Neural progenitor cell (in vitro differentiated cells): Measurements from ENCODE around the gene LASP1. TPM values are rescaled to one million over a fixed set of nuclear protein-coding genes. Genes with fewer than 3 reads are reported as not detected.
A peak's percentile ranks its signal among the peaks of the same experiment; 100 is the strongest.

ENCODE experiments used
- DNase-seq: peaks from one replicate; pipeline ENCODE4 v3.0.0-alpha.2; 2016; ENCODE audit warnings: low spot score
- H2AFZ ChIP-seq: fragments of 200-600 bp; sonication (generic); replicated peaks from 2 replicates; pipeline ENCODE4 v1.6.1; 2016; ENCODE audit warnings: antibody characterized with exemption
- H3F3A ChIP-seq: fragments of 200-600 bp; sonication (generic); 2 replicates; pipeline ENCODE4 v1.6.1; 2016; ENCODE audit warnings: antibody characterized with exemption, low read depth
- H3K27ac ChIP-seq: fragments of 200-600 bp; sonication (generic); 2 replicates; pipeline ENCODE4 v1.5.1; 2016; ENCODE audit warnings: mild to moderate bottlenecking
- H3K27me3 ChIP-seq: fragments of 200-600 bp; sonication (generic); 2 replicates; pipeline ENCODE4 v1.6.1; 2016; ENCODE audit warnings: mild to moderate bottlenecking, moderate library complexity
- H3K36me3 ChIP-seq: fragments of 200-600 bp; sonication (generic); 2 replicates; pipeline ENCODE4 v1.5.1; 2016
- H3K4me1 ChIP-seq: fragments of 200-600 bp; sonication (generic); 2 replicates; pipeline ENCODE4 v1.6.1; 2016; ENCODE audit warnings: mixed run types
- H3K4me2 ChIP-seq: fragments of 200-600 bp; sonication (generic); 2 replicates; pipeline ENCODE4 v1.6.1; 2016
- H3K4me3 ChIP-seq: fragments of 200-600 bp; sonication (generic); 2 replicates; pipeline ENCODE4 v1.5.1; 2016
- H3K79me2 ChIP-seq: fragments of 200-600 bp; sonication (generic); 2 replicates; pipeline ENCODE4 v1.6.1; 2016; ENCODE audit warnings: low read depth
- H3K9ac ChIP-seq: fragments of 200-600 bp; sonication (generic); 2 replicates; pipeline ENCODE4 v1.6.1; 2016
- H3K9me3 ChIP-seq: fragments of 200-600 bp; sonication (generic); 2 replicates; pipeline ENCODE4 v1.5.1; 2016; ENCODE audit warnings: low read depth
- H4K20me1 ChIP-seq: fragments of 200-600 bp; sonication (generic); 2 replicates; pipeline ENCODE4 v1.6.1; 2016; ENCODE audit warnings: low read depth
- H3K27ac Mint-ChIP-seq: 3 replicates; pipeline ENCODE4 v1.8.0; 2021; ENCODE audit warnings: mixed read lengths
- H3K27me3 Mint-ChIP-seq: 2 replicates; pipeline ENCODE4 v1.8.0; 2022; ENCODE audit warnings: low read depth, mild to moderate bottlenecking, inconsistent platforms, moderate library complexity, mixed read lengths; ENCODE audit not compliant: insufficient read depth
- H3K36me3 Mint-ChIP-seq: 3 replicates; pipeline ENCODE4 v1.8.0; 2021; ENCODE audit warnings: mixed read lengths
- H3K4me1 Mint-ChIP-seq: 3 replicates; pipeline ENCODE4 v1.8.0; 2021; ENCODE audit warnings: mixed read lengths
- H3K4me3 Mint-ChIP-seq: 3 replicates; pipeline ENCODE4 v1.8.0; 2021; ENCODE audit warnings: mild to moderate bottlenecking, moderate library complexity, mixed read lengths
- H3K9me3 Mint-ChIP-seq: 3 replicates; pipeline ENCODE4 v1.8.0; 2020; ENCODE audit warnings: mixed read lengths
- EZH2 ChIP-seq: fragments of 200-600 bp; sonication (generic); IDR thresholded peaks from 2 replicates; pipeline ENCODE4 v1.6.1; 2017; ENCODE audit warnings: antibody characterized with exemption, mild to moderate bottlenecking, moderate library complexity
- EZH2phosphoT487 ChIP-seq: fragments of 200-600 bp; sonication (generic); IDR thresholded peaks from 2 replicates; pipeline ENCODE4 v1.6.1; 2017; ENCODE audit warnings: antibody characterized with exemption
- total RNA-seq: library from RNA; depleted of rRNA; stranded (reverse); fragments of >200 nt; gene quantifications from 2 replicates; pipeline ENCODE4 v1.2.3, GENCODE V29; 2015; ENCODE audit warnings: low replicate concordance
- TF ChIP-seq, protein P1 (sequence below): fragments of 200-600 bp; sonication (generic); IDR thresholded peaks from 2 replicates; pipeline ENCODE4 v1.5.1; 2017; ENCODE audit warnings: antibody characterized with exemption, mild to moderate bottlenecking

LASP1 gene
- total RNA-seq, 1 donor from 2014 or later: 45.2 TPM

DNA sequence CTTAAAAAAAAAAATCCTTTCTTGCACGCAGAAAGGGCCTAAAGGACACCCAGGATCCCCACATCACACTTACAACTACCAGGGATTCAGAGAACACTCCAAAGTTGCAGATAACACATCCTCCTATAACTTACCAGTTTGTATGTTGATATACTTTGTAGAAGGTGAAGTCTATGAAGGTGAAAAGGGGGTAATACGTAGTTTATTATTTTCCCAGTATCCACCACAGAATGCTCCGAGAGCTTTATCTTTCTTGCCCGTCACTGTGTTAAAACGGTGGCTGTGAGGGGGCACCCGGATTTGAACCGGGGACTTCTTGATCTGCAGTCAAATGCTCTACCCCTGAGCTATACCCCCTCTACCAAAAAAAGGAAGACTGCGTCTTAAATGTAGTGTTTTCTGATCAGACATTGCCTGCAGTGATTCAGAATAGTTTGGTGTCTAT is 8.4 kb upstream of the LASP1 start:
- Mint-ChIP-seq H3K36me3 (no peaks in the 10 kb centered on the region), H3K27me3 (peaks cover 17% of the 10 kb centered on the region), H3K9me3 (peaks cover 3% of the 10 kb centered on the region), H3K27ac (peak overlapping the region; percentile 93), H3K4me3 (peak overlapping the region; percentile 69), H3K4me1 (peaks cover 3% of the 10 kb centered on the region)
- H3K27me3 ChIP-seq: no peaks in the 10 kb centered on the region
- no peak overlapping the region for H3K4me3 ChIP-seq
- no peak overlapping the region for H3K27ac ChIP-seq
- no peaks in the 10 kb centered on the region for H3K36me3 ChIP-seq
- H3K9ac ChIP-seq: no peak overlapping the region
- no peaks in the 10 kb centered on the region for H3K79me2 ChIP-seq
- peaks cover 2% of the 10 kb centered on the region for H3F3A ChIP-seq
- H2AFZ ChIP-seq: no peak overlapping the region
- no peaks in the 10 kb centered on the region for H3K9me3 ChIP-seq
- no peak overlapping the region for H3K4me2 ChIP-seq
- TF ChIP-seq EZH2 (no peak), EZH2phosphoT487 (no peak)
- TF ChIP-seq, protein P1, sequence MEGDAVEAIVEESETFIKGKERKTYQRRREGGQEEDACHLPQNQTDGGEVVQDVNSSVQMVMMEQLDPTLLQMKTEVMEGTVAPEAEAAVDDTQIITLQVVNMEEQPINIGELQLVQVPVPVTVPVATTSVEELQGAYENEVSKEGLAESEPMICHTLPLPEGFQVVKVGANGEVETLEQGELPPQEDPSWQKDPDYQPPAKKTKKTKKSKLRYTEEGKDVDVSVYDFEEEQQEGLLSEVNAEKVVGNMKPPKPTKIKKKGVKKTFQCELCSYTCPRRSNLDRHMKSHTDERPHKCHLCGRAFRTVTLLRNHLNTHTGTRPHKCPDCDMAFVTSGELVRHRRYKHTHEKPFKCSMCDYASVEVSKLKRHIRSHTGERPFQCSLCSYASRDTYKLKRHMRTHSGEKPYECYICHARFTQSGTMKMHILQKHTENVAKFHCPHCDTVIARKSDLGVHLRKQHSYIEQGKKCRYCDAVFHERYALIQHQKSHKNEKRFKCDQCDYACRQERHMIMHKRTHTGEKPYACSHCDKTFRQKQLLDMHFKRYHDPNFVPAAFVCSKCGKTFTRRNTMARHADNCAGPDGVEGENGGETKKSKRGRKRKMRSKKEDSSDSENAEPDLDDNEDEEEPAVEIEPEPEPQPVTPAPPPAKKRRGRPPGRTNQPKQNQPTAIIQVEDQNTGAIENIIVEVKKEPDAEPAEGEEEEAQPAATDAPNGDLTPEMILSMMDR: no peak
- no peak for DNase-seq
- H4K20me1 ChIP-seq: no peaks in the 10 kb centered on the region
- H3K4me1 ChIP-seq: no peaks in the 10 kb centered on the region

DNA sequence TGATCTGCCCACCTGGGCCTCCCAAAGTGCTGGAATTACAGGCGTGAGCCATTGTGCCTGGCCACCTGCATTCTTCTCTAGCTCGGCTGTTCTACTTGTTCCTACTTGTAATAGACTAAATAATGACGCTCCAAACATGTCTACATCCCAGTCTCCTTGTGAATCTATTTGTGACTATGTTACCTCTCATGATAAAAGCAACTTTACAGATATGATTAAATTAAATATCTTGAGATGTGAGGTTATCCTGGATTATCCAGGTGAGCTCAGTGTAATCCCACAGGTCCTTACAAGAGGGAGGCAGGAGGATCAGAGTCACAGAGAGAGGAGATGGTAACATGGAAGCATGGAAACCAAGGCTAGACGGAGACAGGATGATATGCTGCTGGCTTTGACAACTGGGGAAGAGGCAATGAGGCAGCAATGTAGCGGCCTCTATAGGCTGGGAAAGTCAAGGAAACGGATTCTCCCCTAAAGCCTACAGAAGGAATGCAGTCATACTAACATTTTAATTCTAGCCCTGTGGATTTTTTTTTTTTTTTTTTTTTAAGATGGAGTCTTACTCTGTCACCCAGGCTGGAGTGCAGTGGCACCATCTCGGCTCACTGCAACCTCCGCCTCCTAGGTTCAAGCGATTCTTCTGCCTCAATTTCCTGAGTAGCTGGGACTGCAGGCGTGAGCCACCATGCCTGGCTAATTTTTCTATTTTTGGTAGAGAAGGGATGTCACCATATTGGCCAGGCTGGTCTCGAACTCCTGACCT is 5.0 kb upstream of the LASP1 start:
- DNase-seq: peak; percentile 53
- Histone ChIP-seq H3K4me2 (no peak overlapping the region), H3K27ac (no peak overlapping the region), H3K4me1 (no peaks in the 10 kb centered on the region), H3K9me3 (no peaks in the 10 kb centered on the region), H3K36me3 (no peaks in the 10 kb centered on the region), H2AFZ (no peak overlapping the region), H3K27me3 (peaks cover 12% of the 10 kb centered on the region), H4K20me1 (no peaks in the 10 kb centered on the region), H3K79me2 (no peaks in the 10 kb centered on the region), H3K4me3 (no peak overlapping the region), H3K9ac (no peak overlapping the region), H3F3A (peaks cover 22% of the 10 kb centered on the region)
- TF ChIP-seq EZH2: no peak
- TF ChIP-seq EZH2phosphoT487: no peak
- TF ChIP-seq, protein P1: peak; percentile 47
- H3K27me3 Mint-ChIP-seq: peaks cover 34% of the 10 kb centered on the region
- peaks cover 22% of the 10 kb centered on the region for H3K4me1 Mint-ChIP-seq
- peaks cover 5% of the 10 kb centered on the region for H3K36me3 Mint-ChIP-seq
- peaks cover 13% of the 10 kb centered on the region for H3K9me3 Mint-ChIP-seq
- no peak overlapping the region for H3K27ac Mint-ChIP-seq
- H3K4me3 Mint-ChIP-seq: no peak overlapping the region

DNA sequence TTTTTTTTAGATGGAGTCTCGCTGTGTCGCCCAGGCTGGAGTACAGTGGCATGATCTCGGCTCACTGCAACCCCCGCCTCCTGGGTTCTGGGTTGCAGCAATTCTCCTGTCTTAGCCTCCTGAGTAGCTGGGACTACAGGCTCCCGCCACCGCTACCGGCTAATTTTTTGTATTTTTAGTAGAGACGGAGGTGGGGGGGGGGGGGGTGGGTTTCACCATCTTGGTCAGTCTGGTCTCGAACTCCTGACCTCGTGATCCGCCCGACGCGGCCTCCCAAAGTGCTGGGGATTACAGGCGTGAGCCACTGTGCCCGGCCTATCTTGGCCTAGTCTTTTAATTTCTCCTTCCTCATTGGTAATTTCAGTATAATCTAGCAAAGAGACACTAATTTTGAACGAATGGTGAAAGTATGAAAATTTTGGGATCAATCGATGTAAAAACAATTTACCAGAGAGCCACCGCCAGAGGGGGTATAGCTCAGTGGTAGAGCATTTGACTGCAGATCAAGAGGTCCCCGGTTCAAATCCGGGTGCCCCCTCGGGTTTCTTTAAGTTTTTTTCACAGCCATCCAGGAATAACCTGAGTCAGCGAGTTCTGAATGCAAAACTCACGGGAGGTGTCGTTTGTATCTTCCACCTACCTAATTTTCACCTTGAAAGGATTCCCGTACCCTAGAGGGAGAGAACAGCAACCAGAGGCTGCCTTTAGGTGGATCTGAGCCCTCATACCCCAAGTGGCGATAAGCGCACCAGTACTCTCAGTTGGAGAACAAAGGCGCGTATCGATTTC is 2.5 kb upstream of the LASP1 start:
- Histone ChIP-seq H3K9me3 (no peaks in the 10 kb centered on the region), H2AFZ (peak overlapping the region; percentile 92), H3F3A (peaks cover 24% of the 10 kb centered on the region), H3K9ac (no peak overlapping the region), H3K4me1 (peaks cover 9% of the 10 kb centered on the region), H3K27me3 (peaks cover 12% of the 10 kb centered on the region), H3K4me3 (peak overlapping the region; percentile 93), H3K79me2 (peaks cover 22% of the 10 kb centered on the region), H4K20me1 (peaks cover 14% of the 10 kb centered on the region), H3K4me2 (peak overlapping the region; percentile 87), H3K27ac (no peak overlapping the region), H3K36me3 (no peaks in the 10 kb centered on the region)
- Mint-ChIP-seq H3K4me3 (peak overlapping the region; percentile 97), H3K9me3 (peaks cover 10% of the 10 kb centered on the region), H3K4me1 (peaks cover 30% of the 10 kb centered on the region), H3K36me3 (peaks cover 5% of the 10 kb centered on the region), H3K27ac (peak overlapping the region; percentile 99), H3K27me3 (peaks cover 32% of the 10 kb centered on the region)
- DNase-seq: peak; percentile 83
- no peak for TF ChIP-seq EZH2
- TF ChIP-seq, protein P1: peak; percentile 54
- no peak for TF ChIP-seq EZH2phosphoT487
